Erythroblast (primary cell): ENCODE results near the gene GTF2A1L.
A peak's percentile ranks its signal among the peaks of the same experiment; 100 is the strongest.

Experiments used
- DNase-seq, 2 experiments: peaks; one replicate each; lab custom pipeline; 2025; lab: John Stamatoyannopoulos, UW
- GATA1 ChIP-seq: IDR thresholded peaks from 2 replicates; pipeline ENCODE4 v1.6.1; 2011; ENCODE audit warnings: low read depth, mild to moderate bottlenecking, control low read depth, low read length, moderate library complexity
- POLR2A ChIP-seq: IDR thresholded peaks from 2 replicates; pipeline ENCODE4 v1.6.1; 2011; ENCODE audit warnings: mild to moderate bottlenecking, low read length

GTF2A1L gene, protein sequence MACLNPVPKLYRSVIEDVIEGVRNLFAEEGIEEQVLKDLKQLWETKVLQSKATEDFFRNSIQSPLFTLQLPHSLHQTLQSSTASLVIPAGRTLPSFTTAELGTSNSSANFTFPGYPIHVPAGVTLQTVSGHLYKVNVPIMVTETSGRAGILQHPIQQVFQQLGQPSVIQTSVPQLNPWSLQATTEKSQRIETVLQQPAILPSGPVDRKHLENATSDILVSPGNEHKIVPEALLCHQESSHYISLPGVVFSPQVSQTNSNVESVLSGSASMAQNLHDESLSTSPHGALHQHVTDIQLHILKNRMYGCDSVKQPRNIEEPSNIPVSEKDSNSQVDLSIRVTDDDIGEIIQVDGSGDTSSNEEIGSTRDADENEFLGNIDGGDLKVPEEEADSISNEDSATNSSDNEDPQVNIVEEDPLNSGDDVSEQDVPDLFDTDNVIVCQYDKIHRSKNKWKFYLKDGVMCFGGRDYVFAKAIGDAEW

DNA sequence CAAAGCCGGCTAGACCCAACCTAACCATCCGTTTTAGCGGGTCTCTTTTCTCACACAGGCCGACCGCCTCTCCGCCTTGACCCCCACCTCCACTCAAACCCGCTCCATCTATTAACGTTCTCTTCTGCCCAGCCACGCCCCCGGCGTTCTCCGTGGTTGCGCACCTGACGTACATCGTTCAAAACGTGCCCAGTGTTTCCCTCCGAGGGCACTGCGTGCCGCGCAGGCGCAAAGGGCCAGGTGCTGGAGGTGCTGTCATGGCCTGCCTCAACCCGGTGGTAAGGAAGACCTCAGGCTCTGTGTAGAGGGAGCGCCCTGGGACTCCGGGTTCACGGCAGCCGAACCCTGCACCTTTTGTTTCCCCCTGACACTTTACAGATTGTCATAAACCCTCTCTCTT is at the start of gene GTF2A1L:
Gene GTF2A1L (plus strand): TSS at position 239 of the 400 bp plus-strand sequence. CDS start 19 bp downstream, at position 258.
- TF ChIP-seq GATA1, result no peak
- TF ChIP-seq POLR2A, result no peak
- DNase-seq, result no peak

DNA sequence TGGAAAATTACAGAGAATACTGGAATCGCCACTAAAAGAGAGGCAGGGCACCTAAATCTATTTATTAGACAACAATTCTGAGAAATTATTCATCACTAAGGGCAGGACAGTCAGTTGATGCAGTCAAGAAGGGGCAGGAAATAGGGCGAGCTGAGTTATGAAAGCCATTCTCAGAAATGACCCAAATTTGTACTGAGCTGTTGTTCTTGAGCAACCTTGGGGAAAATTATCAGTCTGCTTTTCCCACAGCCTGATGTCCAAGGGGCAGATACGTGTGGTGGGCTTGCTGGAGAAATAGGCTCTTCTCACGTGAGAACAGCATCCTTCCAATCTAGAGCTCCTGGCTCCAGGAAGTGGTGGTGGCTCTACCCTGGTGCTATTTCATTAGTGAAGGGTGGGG is 49.1 kb upstream of the GTF2A1L start:
- DNase-seq, result no peak
- TF ChIP-seq POLR2A (no peak), GATA1 (no peak)

DNA sequence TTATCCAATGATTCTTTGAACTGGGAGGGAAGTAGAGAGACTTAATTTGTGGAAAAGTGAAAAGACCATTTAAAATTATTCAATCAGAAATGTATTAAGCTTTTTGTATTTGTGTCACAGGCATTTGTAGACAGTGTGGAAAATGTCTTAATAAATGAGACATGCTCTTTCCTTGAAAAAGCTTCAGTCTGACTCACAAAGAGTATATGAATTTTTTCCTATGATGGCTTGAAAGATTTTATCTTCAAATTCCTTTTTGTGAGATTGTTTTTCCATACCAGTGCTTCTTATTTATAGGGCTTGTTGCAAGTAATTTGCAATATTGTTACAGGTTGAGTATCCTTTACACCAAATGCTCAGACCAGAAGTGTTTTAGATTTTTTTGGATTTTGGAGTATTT is 48.2 kb upstream of the GTF2A1L start:
- TF ChIP-seq GATA1, result no peak
- TF ChIP-seq POLR2A, result no peak
- no peak for DNase-seq

DNA sequence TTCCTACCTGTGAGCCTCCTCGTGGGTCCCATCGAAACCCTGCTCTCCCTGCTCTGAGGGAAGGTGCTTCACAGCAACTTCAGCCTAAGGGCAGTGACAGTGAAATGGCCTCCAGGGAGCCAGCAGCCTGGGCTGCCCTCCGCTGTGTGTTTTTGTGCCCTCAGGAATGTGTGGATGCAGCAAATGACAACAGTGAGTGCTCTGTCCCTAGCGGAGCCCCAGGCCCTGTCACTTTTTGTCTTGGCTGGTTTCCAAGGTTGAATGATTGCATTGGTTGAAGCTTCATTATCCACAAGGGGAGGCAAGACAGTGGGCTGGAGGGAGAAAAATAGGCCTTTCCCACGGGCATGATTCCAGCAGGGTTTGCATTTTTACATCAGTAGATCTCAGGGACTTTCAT is 44.8 kb upstream of the GTF2A1L start:
- DNase-seq, result no peak
- no peak for TF ChIP-seq GATA1
- no peak for TF ChIP-seq POLR2A

GRCh38 chr2:48574353-48575287 is 43.0 kb upstream of the GTF2A1L start:
- TF ChIP-seq POLR2A (no peak), GATA1 (no peak)
- DNase-seq, result no peak

- TF ChIP-seq GATA1, result no peak
- no peak for TF ChIP-seq POLR2A
- no peak for DNase-seq
Observed at GRCh38 chr2:48578313-48578712, 39.3 kb upstream of the GTF2A1L start.

DNA sequence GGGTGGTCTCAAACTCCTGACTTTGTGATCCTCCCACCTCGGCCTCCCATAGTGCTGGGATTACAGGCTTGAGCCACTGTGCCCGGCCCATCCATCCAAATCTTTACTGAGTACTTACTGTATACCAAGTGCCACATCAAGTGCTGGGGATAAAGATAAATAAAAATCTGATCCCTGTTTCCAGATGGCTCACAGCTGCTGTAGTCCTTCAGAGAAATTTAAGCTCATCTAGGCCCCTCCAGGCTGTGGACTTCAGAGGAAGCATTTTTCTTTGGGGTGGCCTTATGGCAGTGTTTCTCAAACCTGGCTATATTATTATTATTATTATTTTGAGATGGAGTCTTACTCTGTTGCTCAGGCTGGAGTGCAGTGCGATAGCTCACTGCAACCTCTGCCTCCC is 33.7 kb upstream of the GTF2A1L start:
- no peak for DNase-seq
- TF ChIP-seq POLR2A, result no peak
- no peak for TF ChIP-seq GATA1

DNA sequence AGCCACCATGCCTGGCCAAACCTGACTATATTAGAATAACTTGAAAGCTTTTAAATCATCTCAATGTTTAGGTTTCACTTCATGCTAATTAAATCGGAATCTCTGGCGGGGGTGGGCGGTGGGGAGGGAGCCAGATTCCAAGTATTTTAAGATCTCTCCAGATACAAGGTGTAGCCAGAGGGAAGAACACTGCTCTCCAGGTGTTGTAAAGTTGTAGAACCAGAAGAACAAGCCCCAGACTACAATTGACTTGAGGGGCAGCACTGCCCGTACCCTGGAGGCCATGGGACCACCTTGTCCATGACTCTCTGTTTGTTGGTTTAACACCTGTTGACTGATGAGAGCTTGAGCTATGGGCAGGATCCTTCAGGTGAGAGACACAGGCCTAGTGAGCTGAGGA is 33.1 kb upstream of the GTF2A1L start:
- no peak for TF ChIP-seq POLR2A
- TF ChIP-seq GATA1, result no peak
- no peak for DNase-seq

GRCh38 chr2:48586433-48586832 is 31.2 kb upstream of the GTF2A1L start:
- DNase-seq, result no peak
- TF ChIP-seq POLR2A (no peak), GATA1 (no peak)

GRCh38 chr2:48587560-48587959 is 30.1 kb upstream of the GTF2A1L start:
- TF ChIP-seq POLR2A, result no peak
- TF ChIP-seq GATA1, result no peak
- no peak for DNase-seq

- DNase-seq, result no peak
- TF ChIP-seq POLR2A (no peak), GATA1 (no peak)
Observed at GRCh38 chr2:48587961-48588360, 29.7 kb upstream of the GTF2A1L start.

- TF ChIP-seq GATA1 (no peak), POLR2A (no peak)
- DNase-seq, result no peak
Observed at GRCh38 chr2:48588745-48589144, 28.9 kb upstream of the GTF2A1L start.

GRCh38 chr2:48589170-48589767 is 28.4 kb upstream of the GTF2A1L start:
- TF ChIP-seq GATA1 (no peak), POLR2A (no peak)
- DNase-seq, result peak; percentile 27 to 58
